Cardiac muscle cell (in vitro differentiated cells and primary cell): ENCODE data around the gene POU6F2. TPM values are rescaled to one million over a fixed set of nuclear protein-coding genes. Genes with fewer than 3 reads are reported as not detected.

Experiments used
- DNase-seq, 2 donors: peaks; one replicate each; pipeline versions ENCODE4 v3.0.0 to v3.0.0-alpha.2; 2010 to 2017; ENCODE audit warnings: low read depth in 1 of 2, low spot score in 1 of 2
- H3K27ac ChIP-seq: fragments of 200-600 bp; sonication (generic); 2 replicates; pipeline ENCODE4 v1.5.1; 2016
- H3K27me3 ChIP-seq: fragments of 200-600 bp; sonication (generic); 2 replicates; pipeline ENCODE4 v1.6.0; 2016; ENCODE audit warnings: control low read depth
- H3K36me3 ChIP-seq: fragments of 200-600 bp; sonication (generic); 2 replicates; pipeline ENCODE4 v1.5.1; 2016; ENCODE audit warnings: control low read depth
- H3K4me1 ChIP-seq: fragments of 200-600 bp; sonication (generic); 2 replicates; pipeline ENCODE4 v1.8.1; 2017; ENCODE audit warnings: low read depth, mild to moderate bottlenecking, mixed run types
- H3K4me3 ChIP-seq: fragments of 200-600 bp; sonication (generic); 2 replicates; pipeline ENCODE4 v1.5.1; 2016; ENCODE audit warnings: mild to moderate bottlenecking
- H3K9me3 ChIP-seq: fragments of 200-600 bp; sonication (generic); 2 replicates; pipeline ENCODE4 v1.5.1; 2017; ENCODE audit warnings: low read depth, mild to moderate bottlenecking, control low read depth
- polyA plus RNA-seq: library from polyadenylated mRNA; unstranded; fragments of >200 nt; fragmentation: Nextera tagmentation; extraction: Ambion mirVana; gene quantifications from 2 replicates; pipeline ENCODE4 v1.2.1, GENCODE V29; 2016
- total RNA-seq: library from RNA; depleted of rRNA; stranded (reverse); fragments of >200 nt; gene quantifications from 2 replicates; pipeline ENCODE4 v1.2.3, GENCODE V29; 2016
- TF ChIP-seq, protein P1 (sequence below): IDR thresholded peaks from 2 replicates; pipeline ENCODE4 v1.5.1; 2012; ENCODE audit warnings: low read depth, mild to moderate bottlenecking, low read length

POU6F2 gene
- total and polyA plus RNA-seq, 2 experiments from 2014 or later, result 1.7 to 3.6 TPM

DNA sequence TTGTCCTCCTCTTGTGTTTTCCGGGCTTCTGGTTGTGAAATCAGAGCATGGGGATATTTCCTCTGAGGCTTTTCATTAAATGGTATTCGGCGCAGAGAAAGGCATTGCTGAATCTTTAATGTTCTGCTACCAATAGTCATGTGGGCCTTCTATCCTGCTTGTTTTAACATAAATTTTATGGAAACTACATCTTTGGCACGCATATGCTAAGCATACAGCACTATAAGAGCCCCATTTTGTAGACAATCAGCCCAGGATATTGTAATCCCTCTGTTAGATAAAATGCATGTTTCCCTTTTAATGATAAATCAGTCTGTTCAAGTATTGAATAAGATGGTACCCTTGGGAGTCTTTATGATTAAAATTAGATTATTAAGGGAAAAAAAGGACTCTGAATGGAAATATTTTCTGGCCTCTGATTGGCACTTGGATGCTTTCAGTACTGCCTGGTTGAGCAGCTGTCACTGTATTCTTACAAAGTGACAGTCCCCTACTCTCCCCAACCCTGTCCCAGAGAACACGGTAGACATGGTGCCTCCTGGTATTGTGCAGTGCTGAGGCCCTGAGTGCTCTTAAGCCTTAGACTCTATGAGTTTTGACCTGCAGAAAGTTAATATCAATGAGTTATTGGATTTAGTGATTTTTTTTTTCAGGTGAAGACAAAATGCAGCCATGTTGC lies 256.3 kb downstream of the POU6F2 start:
- Histone ChIP-seq H3K27ac (no peak overlapping the region), H3K36me3 (no peaks in the 10 kb centered on the region), H3K27me3 (no peaks in the 10 kb centered on the region), H3K9me3 (no peaks in the 10 kb centered on the region), H3K4me3 (no peak overlapping the region), H3K4me1 (peaks cover 24% of the 10 kb centered on the region)
- DNase-seq, result no peak
- TF ChIP-seq, protein P1, sequence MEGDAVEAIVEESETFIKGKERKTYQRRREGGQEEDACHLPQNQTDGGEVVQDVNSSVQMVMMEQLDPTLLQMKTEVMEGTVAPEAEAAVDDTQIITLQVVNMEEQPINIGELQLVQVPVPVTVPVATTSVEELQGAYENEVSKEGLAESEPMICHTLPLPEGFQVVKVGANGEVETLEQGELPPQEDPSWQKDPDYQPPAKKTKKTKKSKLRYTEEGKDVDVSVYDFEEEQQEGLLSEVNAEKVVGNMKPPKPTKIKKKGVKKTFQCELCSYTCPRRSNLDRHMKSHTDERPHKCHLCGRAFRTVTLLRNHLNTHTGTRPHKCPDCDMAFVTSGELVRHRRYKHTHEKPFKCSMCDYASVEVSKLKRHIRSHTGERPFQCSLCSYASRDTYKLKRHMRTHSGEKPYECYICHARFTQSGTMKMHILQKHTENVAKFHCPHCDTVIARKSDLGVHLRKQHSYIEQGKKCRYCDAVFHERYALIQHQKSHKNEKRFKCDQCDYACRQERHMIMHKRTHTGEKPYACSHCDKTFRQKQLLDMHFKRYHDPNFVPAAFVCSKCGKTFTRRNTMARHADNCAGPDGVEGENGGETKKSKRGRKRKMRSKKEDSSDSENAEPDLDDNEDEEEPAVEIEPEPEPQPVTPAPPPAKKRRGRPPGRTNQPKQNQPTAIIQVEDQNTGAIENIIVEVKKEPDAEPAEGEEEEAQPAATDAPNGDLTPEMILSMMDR, result no peak

DNA sequence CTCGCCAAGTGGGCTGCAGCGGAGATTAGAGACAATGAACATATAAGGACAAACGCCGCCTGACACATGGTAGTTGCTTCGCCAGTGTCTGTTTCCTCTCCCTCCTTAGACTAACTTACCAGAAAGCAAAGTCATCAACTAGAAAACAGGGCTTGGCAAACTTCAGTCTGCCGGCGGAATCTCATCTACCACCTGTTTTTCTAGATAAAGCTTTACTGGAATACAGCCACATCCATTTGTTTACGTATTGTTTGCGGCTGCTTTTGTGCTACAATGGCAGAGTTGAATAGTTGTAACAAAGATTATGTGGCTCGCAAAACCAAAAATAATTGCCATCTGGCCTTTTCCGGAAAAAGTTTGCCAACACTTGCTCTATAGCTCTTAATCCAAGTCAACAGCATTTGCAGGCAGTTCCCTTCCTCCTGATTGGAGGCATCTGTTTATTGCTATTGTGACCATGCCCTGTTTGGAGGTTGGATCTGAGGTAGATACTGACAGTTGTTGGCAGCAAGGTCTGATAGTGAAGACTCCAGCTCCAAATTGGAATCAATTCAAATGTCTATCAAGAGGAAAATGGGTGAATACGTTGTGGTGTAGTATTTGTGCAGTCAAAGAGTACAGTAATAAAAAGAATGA lies 260.6 kb downstream of the POU6F2 start:
- Histone ChIP-seq H3K36me3 (no peaks in the 10 kb centered on the region), H3K9me3 (no peaks in the 10 kb centered on the region), H3K27ac (no peak overlapping the region), H3K27me3 (no peaks in the 10 kb centered on the region), H3K4me1 (peaks cover 25% of the 10 kb centered on the region), H3K4me3 (no peak overlapping the region)
- TF ChIP-seq, protein P1, result no peak
- no peak for DNase-seq

GRCh38 chr7:39240864-39241263 lies 263.2 kb downstream of the POU6F2 start:
- Histone ChIP-seq H3K36me3 (no peaks in the 10 kb centered on the region), H3K4me3 (no peak overlapping the region), H3K4me1 (peaks cover 29% of the 10 kb centered on the region), H3K27ac (no peak overlapping the region), H3K9me3 (no peaks in the 10 kb centered on the region), H3K27me3 (no peaks in the 10 kb centered on the region)
- no peak for DNase-seq
- TF ChIP-seq, protein P1, result no peak

DNA sequence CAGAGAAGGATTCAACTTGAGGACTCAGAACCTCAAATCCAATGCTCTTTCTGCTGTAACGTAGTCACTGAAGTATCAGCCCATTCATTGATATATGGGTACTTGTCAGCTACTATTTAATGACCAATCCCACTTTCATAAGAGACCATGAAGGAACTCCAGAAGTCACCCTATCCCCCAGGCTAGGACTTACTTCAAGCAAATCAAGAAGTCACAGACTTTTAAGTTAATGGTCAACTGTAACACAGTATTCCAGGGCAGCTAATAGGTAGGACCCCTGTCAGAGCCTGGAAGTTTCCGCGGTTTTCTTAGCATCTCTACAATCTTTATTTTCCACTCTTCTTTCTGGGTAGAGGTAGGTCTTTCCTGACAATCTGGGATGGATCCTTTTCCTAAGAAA lies 269.9 kb downstream of the POU6F2 start:
- no peak overlapping the region for H3K27ac ChIP-seq

GRCh38 chr7:39248041-39248691 lies 270.5 kb downstream of the POU6F2 start:
- no peaks in the 10 kb centered on the region for H3K9me3 ChIP-seq
- peaks cover 11% of the 10 kb centered on the region for H3K4me1 ChIP-seq
- H3K27me3 ChIP-seq, result no peaks in the 10 kb centered on the region
- DNase-seq, result no peak
- TF ChIP-seq, protein P1, result no peak
- H3K36me3 ChIP-seq, result no peaks in the 10 kb centered on the region
- H3K4me3 ChIP-seq, result no peak overlapping the region
- H3K27ac ChIP-seq, result no peak overlapping the region

More for the DNA sequence above, 269.9 kb downstream of the POU6F2 start:
- Histone ChIP-seq H3K9me3 (no peaks in the 10 kb centered on the region), H3K4me3 (no peak overlapping the region), H3K36me3 (no peaks in the 10 kb centered on the region), H3K4me1 (peaks cover 11% of the 10 kb centered on the region), H3K27me3 (no peaks in the 10 kb centered on the region)
- TF ChIP-seq, protein P1, result no peak
- DNase-seq, result no peak
